HG03558 (cell line): ENCODE results near the gene SRSF9.
"Not testable (repeated sequence)": the region's sequence is repeated elsewhere in the genome, so short reads cannot be mapped to it uniquely, and the experiment has no call there.

Experiments used
- ATAC-seq: cut with Tn5 transposase; IDR thresholded peaks from one replicate; pipeline ENCODE4 v1.9.1; 2021; ENCODE audit warnings: moderate number of reproducible peaks; ENCODE audit not compliant: unreplicated experiment; ENCODE audit errors: extremely low read depth

Gene SRSF9

GRCh38 chr12:120455302-120455701, 14.2 kb downstream of the SRSF9 start:
- ATAC-seq, result no peak

DNA sequence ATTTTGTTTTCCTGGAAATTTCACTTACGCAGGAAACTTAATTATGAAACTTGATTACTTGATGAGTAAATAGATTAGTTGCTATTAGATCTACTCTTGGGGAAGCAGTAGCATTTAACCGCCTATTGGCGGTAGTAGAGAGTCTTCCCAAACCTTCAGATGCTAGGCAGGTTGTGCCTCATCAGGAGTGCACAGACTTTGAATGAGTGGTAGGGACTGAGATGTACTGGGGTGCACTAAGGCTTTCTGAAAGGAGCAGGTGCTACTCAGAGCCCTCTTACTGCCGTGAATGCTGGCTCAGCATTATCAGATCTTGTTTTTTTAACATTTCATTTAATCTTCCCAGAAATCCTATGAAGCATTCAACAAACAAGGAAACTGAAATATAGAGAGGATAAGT, 15.6 kb downstream of the SRSF9 start:
- no peak for ATAC-seq

DNA sequence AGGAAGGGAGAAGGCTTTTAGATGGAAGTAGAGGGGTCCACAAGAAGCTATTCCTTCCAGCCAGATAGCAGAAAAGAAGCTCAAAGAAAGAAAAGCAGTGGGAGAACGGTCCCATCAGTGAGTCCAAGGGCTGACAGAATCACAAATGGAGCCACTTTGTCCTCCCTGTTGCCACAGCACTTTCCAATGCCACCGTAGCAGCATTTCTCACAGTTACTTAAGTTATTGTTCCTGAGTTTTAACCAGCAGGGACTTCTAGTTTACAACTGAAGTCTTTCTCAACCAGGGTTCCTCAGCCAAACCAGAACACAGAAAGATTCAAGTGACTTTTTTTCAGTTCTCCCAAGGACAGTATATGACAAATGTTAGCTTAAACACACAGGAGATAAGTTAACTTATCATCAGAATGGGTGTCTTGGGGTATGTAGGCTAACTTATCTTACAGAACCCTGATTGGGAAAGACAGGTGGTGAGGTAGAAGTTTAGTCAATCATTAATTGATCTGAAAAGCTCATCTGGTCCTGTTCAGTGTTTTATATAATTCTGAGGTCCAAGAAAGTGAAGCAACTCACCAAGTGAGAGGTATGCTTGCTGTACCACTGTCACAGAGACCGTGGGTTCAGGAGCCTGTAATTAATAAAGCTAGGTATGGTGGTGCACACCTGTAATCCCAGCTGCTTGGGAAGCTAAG, 16.3 kb downstream of the SRSF9 start:
- ATAC-seq, result no peak

DNA sequence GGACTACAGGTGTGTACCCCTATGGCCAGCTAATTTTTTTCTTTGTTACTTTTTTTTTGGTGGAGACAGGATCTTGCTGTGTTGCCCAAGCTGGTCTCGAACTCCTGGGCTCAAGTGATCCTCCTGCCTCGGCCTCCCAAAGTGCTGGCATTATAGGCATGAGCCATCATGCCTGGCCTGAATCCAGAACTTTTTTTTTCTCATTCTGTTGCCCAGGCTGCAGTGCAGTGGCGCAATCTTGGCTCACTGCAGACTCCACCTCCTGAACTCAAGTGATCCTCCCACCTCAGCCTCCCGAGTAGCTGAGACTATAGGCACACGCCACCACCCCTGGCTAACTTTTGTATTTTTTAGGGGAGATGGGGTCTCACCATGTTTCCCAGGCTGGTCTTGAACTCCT, 17.0 kb downstream of the SRSF9 start:
- not testable (repeated sequence) for ATAC-seq

GRCh38 chr12:120447992-120448391, 21.6 kb downstream of the SRSF9 start:
- ATAC-seq, result no peak

DNA sequence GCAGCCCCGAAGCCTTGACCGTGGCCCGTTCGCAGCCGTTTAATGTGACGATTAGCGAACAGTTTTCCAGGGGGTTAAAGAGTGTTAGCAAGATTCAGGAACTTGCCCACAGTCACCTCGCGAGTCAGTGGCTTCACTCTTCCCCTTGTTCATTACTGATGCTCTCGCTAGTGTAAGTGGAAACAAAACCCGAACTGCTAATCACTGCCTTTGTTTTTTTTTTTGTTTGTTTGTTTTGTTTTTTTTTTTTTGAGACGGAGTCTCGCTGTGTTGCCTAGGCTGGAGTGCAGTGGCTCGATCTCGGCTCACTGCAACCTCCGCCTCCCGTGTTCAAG, 22.7 kb downstream of the SRSF9 start:
- not testable (repeated sequence) for ATAC-seq

DNA sequence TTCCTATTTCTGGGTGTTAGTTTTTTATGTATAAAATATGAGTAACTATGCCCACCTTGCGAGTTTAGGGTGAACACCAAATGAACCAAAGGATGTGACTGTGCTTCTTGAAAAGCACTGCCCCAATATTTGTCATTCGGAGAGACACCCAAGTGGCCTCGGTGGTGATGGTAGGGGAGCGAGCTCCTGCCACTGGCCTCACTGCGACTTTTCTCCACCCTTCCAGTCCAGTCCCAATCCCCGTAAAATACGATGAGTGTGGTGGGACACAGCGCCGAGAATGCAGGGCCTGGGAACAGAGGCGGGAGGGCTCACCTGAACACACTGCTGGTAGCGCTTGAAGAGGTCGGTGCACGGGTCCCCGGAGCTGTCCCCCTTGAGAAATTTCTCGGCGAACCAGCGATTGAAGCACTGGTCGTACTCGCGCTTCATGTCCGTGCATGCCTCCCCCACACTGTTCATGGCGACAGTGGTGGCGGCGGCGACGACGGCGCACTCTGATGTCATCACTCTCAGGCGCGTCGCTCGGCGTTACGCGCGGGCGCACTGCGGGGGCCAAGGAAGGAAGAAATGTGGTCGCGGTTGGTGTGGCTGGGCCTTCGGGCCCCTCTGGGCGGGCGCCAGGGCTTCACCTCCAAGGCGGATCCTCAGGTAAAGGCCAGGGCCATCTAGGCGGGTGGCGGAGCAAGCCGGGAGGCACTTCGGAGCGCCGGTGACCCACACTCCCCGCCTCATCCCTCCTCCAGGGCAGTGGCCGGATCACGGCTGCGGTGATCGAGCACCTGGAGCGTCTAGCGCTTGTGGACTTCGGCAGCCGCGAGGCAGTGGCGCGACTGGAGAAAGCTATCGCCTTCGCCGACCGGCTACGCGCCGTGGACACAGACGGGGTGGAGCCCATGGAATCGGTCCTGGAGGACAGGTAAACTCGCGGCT, 23.4 kb downstream of the SRSF9 start, which contains the start of the genes GATC and TRIAP1:
Gene GATC (plus strand): TSS at position 534 of the 933 bp plus-strand sequence. CDS start 37 bp downstream, at position 571.
Gene TRIAP1 (minus strand): TSS at position 474 of the 933 bp plus-strand sequence. CDS start 12 bp downstream, at position 462.
- ATAC-seq, result peak; percentile 79

DNA sequence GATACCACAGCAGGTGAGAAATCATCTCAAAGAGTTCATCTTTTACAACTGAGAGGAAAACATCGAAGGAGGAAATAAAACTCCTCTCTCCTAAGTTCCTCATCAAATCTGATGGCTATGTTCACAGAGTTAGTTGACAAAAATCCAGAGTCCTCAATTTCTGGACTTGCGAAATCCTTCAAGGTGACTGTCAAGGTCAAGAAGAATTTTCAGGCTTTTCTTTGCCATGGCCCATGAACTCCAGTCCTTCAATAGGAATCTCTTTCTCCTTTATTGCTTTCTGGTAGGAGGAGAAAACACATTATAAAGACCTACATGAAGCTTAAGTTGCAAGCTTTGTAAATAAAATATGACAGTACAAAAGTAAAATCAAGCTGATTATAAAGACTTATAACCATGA, 24.9 kb downstream of the SRSF9 start:
- ATAC-seq, result no peak

DNA sequence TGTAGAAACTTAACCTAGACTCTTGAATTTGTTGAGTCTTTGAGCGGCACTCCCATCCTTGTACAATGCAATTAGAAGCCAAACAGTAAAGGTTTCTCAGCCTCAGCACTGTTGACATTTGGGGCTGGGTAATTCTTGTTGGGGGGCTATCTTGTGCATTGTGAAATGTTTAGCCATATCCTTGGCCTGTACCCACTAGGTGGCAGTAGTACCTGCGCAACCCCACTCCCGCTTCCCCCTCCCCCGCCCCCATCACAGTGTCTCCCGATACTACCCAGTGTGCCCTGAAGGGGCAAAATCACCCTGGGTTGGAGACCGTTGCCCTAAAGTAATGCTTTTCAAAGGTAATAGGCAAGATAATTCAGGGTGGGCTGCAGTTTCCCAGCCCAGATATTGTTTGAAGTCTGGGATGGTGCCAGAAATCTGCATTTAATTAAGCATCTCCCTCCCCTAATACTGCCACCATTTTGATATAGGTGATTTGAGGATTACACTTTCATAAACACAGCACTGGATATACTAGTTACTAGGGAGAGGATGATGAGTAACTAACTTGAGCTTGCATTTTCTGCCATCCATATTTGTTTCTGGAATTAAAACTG, 29.8 kb downstream of the SRSF9 start:
- no peak for ATAC-seq

DNA sequence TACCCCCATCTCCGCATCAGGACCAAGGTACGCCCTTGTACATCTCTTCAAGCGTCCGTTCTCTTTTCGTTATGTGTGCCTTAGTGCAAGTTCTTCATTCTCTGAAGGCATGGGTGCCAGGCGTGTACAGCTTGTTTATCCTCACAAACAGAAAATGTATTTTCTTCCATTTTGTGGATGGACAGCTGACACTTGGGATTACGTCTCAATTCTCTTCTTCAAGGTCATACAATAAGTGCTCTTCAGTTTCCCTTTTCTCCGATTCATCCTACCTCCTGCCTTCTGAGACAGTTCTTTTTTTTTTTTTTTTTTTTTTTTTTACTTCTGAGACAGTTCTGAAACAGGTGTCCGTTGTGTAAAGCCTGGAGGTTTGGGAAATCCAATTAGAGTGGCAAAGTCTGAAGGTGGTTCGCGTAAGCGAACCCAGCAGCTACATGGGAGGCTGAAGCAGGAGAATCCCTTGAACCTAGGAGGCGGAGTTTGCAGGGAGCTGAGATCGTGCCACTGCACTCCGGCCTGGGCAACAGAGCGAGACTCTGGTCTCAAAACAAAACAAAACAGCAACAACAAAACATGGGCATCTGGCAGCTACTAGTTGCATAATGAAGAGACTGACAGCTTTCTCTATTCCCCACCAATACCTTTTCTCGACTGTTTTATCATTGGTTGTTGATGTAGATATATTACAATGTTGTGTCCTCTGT, 30.9 kb downstream of the SRSF9 start:
- ATAC-seq, result no peak

GRCh38 chr12:120437735-120438494, 31.6 kb downstream of the SRSF9 start, which contains the start of gene COX6A1:
Gene COX6A1, plus strand, starts transcription at chr12:120438113. Its CDS starts 14 bp downstream, at chr12:120438127.
- peak; percentile 88 for ATAC-seq

DNA sequence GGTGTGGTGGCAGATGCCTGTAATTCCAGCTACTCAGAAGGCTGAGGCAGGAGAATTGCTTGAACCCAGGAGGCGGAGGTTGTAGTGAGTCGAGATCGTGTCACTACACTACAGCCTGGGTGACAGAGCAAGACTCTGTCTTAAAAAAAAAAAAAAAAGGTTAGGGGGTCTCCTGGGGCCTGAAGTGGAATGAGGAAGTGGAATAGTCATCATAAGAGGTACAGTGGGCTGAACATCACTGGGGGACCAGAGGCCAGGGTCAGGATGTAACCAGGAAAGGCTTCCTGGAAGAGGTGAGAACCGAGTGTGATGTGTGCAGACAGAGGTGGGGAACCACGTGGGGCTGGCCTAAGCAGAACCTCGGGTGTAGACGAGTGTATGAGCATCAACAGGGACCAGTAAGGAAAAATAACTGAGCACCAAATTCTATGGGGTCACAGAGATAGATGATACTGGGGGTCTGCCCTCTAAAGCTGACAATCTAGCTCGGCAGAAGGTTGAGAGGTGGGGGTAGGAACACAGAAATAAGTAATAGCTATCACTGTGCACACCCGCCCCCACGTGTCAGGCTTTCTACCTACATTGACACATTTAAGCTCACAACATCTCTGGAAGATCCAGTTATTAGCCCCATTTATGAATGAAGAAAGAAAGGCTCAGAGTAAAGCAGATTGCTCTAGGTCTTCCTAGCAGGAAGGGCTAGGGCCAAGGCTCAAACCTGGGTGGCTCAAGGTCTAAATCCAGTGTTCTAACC, 36.6 kb downstream of the SRSF9 start:
- no peak for ATAC-seq

- ATAC-seq, result no peak
These were observed 40.2 kb downstream of the SRSF9 start for GRCh38 chr12:120429368-120429767.

- no peak for ATAC-seq
These were observed 40.8 kb downstream of the SRSF9 start for GRCh38 chr12:120428597-120429229.

- ATAC-seq, result no peak
These were observed 43.8 kb downstream of the SRSF9 start for GRCh38 chr12:120425797-120426196.

GRCh38 chr12:120422892-120423456, 46.6 kb downstream of the SRSF9 start:
- ATAC-seq, result no peak

DNA sequence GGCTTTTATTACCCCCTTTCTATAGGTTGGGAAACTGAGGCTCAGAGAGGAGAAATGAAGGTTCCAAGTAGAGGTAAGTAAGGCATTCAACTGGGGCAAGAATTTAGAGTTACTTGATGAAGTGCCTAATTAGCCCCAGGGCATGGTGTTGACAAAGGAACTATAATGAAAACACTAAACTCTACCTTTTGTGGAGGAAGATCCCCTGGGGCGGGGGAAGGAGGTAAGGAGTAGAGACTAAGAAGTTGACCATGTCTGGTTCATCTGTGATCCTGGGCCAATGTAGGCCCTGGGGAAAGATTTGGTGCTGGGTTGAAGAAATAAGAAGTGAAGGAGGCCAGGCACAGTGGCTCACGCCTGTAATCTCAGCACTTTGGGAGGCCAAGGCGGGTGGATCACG, 47.8 kb downstream of the SRSF9 start:
- no peak for ATAC-seq
